SH-SY5Y (cell line): ENCODE results near the gene SAT2.

Experiments used
- GATA2 ChIP-seq: IDR thresholded peaks from 2 replicates; pipeline ENCODE4 v1.6.1; 2011; ENCODE audit warnings: mild to moderate bottlenecking, low read depth, low read length
- GATA3 ChIP-seq: IDR thresholded peaks from 2 replicates; pipeline ENCODE4 v1.6.1; 2011; ENCODE audit warnings: low read depth, mild to moderate bottlenecking, low read length, moderate library complexity

- TF ChIP-seq GATA3: no peak
- TF ChIP-seq GATA2: no peak
Observed at GRCh38 chr17:7576432-7576937, 51.1 kb downstream of the SAT2 start.
